ENCODE measurements around the gene NEK10. TPM values are rescaled to one million over a fixed set of nuclear protein-coding genes. Genes with fewer than 3 reads are reported as not detected.

Gene NEK10
- total RNA-seq, 4 donors from 2014 or later, result 0.29 to 12.4 (median 0.61) TPM

DNA sequence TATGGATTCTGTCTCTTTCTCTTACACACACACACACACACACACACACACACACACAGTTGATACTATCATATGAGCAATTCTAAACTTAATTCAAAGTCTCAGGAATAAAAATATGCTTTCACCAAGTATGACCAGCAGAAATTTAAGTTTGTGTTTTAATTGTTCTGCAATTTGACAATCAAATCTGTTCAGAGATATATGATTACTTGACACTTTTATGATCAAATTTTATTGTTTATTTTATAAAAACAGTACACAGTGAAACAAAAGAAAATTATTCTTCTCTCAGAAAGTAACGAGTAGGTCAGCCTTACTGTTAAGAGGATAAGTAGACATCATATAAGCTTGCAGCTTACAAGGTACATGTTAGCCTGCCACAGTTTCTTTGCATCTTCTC is 114.3 kb downstream of the NEK10 start:
- no peak for DNase-seq
- intact Hi-C loops (cut with DNase I), result no loop called here
- no peak for TF ChIP-seq POLR2A (IDR thresholded peaks at IDR 0.05)
- TF ChIP-seq, protein P1, sequence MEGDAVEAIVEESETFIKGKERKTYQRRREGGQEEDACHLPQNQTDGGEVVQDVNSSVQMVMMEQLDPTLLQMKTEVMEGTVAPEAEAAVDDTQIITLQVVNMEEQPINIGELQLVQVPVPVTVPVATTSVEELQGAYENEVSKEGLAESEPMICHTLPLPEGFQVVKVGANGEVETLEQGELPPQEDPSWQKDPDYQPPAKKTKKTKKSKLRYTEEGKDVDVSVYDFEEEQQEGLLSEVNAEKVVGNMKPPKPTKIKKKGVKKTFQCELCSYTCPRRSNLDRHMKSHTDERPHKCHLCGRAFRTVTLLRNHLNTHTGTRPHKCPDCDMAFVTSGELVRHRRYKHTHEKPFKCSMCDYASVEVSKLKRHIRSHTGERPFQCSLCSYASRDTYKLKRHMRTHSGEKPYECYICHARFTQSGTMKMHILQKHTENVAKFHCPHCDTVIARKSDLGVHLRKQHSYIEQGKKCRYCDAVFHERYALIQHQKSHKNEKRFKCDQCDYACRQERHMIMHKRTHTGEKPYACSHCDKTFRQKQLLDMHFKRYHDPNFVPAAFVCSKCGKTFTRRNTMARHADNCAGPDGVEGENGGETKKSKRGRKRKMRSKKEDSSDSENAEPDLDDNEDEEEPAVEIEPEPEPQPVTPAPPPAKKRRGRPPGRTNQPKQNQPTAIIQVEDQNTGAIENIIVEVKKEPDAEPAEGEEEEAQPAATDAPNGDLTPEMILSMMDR (IDR thresholded peaks at IDR 0.05), result no peak
- H3K4me3 ChIP-seq, result no peak overlapping the region
- no peaks in the 10 kb centered on the region for H3K4me1 ChIP-seq
- H3K9me3 ChIP-seq, result no peaks in the 10 kb centered on the region
- no peak overlapping the region for H3K27ac ChIP-seq
- WGBS, 2 donors, result 69 to 74% methylated on average over 1 of the region's 1 CpG
- no peaks in the 10 kb centered on the region for H3K36me3 ChIP-seq
- H3K27me3 ChIP-seq, result no peaks in the 10 kb centered on the region

DNA sequence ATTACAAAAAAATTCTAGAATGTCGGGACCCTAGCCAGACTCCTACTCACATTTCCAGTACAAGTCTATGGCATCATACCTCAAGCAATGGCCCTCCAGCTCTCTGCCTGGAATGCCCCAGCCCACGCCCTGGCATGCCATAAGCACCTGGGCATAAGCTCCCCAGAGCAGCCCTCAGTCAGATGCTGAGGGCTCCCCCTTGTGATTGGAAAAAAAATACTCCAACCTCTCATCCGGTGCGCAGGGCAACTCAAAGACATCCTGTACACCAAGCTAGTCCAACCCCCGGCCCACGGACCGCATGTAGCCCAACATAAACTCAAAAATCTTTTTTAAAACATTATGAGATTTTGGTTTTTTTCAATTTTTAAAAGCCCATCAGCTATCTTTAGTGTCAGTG is 115.4 kb downstream of the NEK10 start:
- 54 to 57% methylated on average over 7 of the region's 7 CpGs for WGBS, 2 donors
- TF ChIP-seq POLR2A (IDR thresholded peaks at IDR 0.05), result no peak
- TF ChIP-seq, protein P1 (IDR thresholded peaks at IDR 0.05), result peak in 2 of 6 experiments; percentile 18 to 57
- Histone ChIP-seq H3K4me3 (no peak overlapping the region), H3K36me3 (no peaks in the 10 kb centered on the region), H3K4me1 (no peaks in the 10 kb centered on the region), H3K27me3 (no peaks in the 10 kb centered on the region), H3K9me3 (no peaks in the 10 kb centered on the region), H3K27ac (no peak overlapping the region)
- no peak for DNase-seq
- intact Hi-C loops (cut with DNase I), result no loop called here

- H3K4me1 ChIP-seq, result no peaks in the 10 kb centered on the region
- no peak overlapping the region for H3K4me3 ChIP-seq
- H3K27me3 ChIP-seq, result no peaks in the 10 kb centered on the region
- intact Hi-C loops (cut with DNase I), result no loop called here
- H3K27ac ChIP-seq, result no peak overlapping the region
- DNase-seq, result no peak
- no peaks in the 10 kb centered on the region for H3K9me3 ChIP-seq
- no peak for TF ChIP-seq POLR2A (IDR thresholded peaks at IDR 0.05)
- TF ChIP-seq, protein P1 (IDR thresholded peaks at IDR 0.05), result no peak
- H3K36me3 ChIP-seq, result no peaks in the 10 kb centered on the region
- 25 to 40% methylated on average over 1 of the region's 1 CpG for WGBS, 2 donors
Observed at GRCh38 chr3:27253391-27253790, 115.8 kb downstream of the NEK10 start.

GRCh38 chr3:27252646-27253045 is 116.5 kb downstream of the NEK10 start:
- no peak for DNase-seq
- Histone ChIP-seq H3K27ac (no peak overlapping the region), H3K4me3 (no peak overlapping the region), H3K9me3 (no peaks in the 10 kb centered on the region), H3K27me3 (no peaks in the 10 kb centered on the region), H3K36me3 (no peaks in the 10 kb centered on the region), H3K4me1 (no peaks in the 10 kb centered on the region)
- intact Hi-C loops (cut with DNase I), result no loop called here
- TF ChIP-seq, protein P1 (IDR thresholded peaks at IDR 0.05), result no peak
- no peak for TF ChIP-seq POLR2A (IDR thresholded peaks at IDR 0.05)

DNA sequence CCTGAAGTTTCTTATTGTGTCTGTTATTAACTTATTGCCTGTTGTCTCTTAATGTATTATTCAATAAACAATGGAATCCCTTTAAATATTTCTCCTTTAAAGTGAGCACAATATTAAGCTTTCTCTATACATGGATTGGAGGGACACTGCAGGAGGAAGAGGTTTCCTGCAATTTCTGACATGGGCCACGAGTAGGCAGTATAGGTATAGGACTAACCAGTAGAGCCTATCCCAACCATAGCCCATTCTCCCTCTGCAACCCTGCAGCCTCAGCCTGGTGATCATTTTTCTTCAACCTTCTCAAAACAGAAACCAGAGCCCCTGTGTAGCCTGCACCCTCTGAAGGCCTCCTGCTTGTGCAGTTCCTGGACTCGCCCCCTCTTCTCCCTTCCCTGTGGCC is 124.8 kb downstream of the NEK10 start:
- DNase-seq, result no peak
- 45 to 92% methylated on average over 1 of the region's 2 CpGs for WGBS, 2 donors
- Histone ChIP-seq H3K27me3 (no peaks in the 10 kb centered on the region), H3K27ac (no peak overlapping the region), H3K4me1 (no peaks in the 10 kb centered on the region), H3K4me3 (no peak overlapping the region), H3K9me3 (peaks cover 0 to 2% (median 0%) of the 10 kb centered on the region in 3 donors), H3K36me3 (no peaks in the 10 kb centered on the region)
- intact Hi-C loops (cut with DNase I), result no loop called here
- TF ChIP-seq, protein P1 (IDR thresholded peaks at IDR 0.05), result no peak
